IMR-90 (cell line): ENCODE results near the gene TERB1. TPM values are rescaled to one million over a fixed set of nuclear protein-coding genes. Genes with fewer than 3 reads are reported as not detected.

ENCODE experiments used
- ATAC-seq: fragments of 200-7000 bp; cut with Tn5 transposase; 2 replicates; pipeline ENCODE4 v1.9.1; 2020; ENCODE audit warnings: low read depth, mild to moderate bottlenecking, moderate library complexity
- BruUV-seq: library from RNA; stranded (reverse); fragments of 400-500 nt; replicated peaks from 2 replicates; lab custom pipeline; 2021; lab: Mats Ljungman, UMichigan
- CTCF ChIA-PET: fragments of 300-600 bp; formaldehyde crosslinking; extraction: SDS; loops from one replicate; lab custom pipeline; 2021; ENCODE audit warnings: antibody characterized with exemption; lab: Yijun Ruan, JAX
- POLR2A ChIA-PET: fragments of 300-600 bp; sonication (Branson Sonifier 250); formaldehyde crosslinking; loops from one replicate; lab custom pipeline; 2022; ENCODE audit warnings: antibody characterized with exemption; ENCODE audit not compliant: unreplicated experiment; lab: Charles Lee
- DNase-seq: peaks from one replicate; pipeline ENCODE4 v3.0.0; 2013
- H2AFZ ChIP-seq: replicated peaks from 2 replicates; pipeline ENCODE3; 2013; ENCODE audit warnings: low read length, mild to moderate bottlenecking; ENCODE audit not compliant: poor library complexity
- H2AK5ac ChIP-seq: 2 replicates; pipeline ENCODE4 v1.6.1; 2013; ENCODE audit warnings: low read depth, low read length, inconsistent platforms
- H2AK9ac ChIP-seq: replicated peaks from 2 replicates; pipeline ENCODE3; 2013; ENCODE audit warnings: mild to moderate bottlenecking, low read depth, low read length, moderate library complexity; ENCODE audit not compliant: poor library complexity
- H2BK120ac ChIP-seq: 2 replicates; pipeline ENCODE4 v1.6.1; 2013; ENCODE audit warnings: low read depth, low read length, inconsistent platforms
- H2BK15ac ChIP-seq: 3 replicates; pipeline ENCODE4 v1.6.1; 2013; ENCODE audit warnings: low read depth, low read length, inconsistent platforms
- H2BK20ac ChIP-seq: 2 replicates; pipeline ENCODE4 v1.6.1; 2013; ENCODE audit warnings: low read depth, mild to moderate bottlenecking, inconsistent platforms, low read length, moderate library complexity
- H2BK5ac ChIP-seq: 2 replicates; pipeline ENCODE4 v1.6.1; 2013; ENCODE audit warnings: mild to moderate bottlenecking, low read depth, low read length, inconsistent platforms; ENCODE audit not compliant: poor library complexity, severe bottlenecking
- H3K14ac ChIP-seq: replicated peaks from 2 replicates; pipeline ENCODE4 v1.6.1; 2013; ENCODE audit warnings: low read depth, low read length, inconsistent platforms
- H3K18ac ChIP-seq: 2 replicates; pipeline ENCODE4 v1.6.1; 2013; ENCODE audit warnings: low read depth, low read length, control low read depth
- H3K23ac ChIP-seq: 2 replicates; pipeline ENCODE4 v1.6.1; 2013; ENCODE audit warnings: low read depth, low read length, inconsistent platforms
- H3K27ac ChIP-seq: 2 replicates; pipeline ENCODE4 v1.5.1; 2013; ENCODE audit warnings: mild to moderate bottlenecking, control low read depth, low read length; ENCODE audit not compliant: insufficient read depth
- H3K27me3 ChIP-seq: 2 replicates; pipeline ENCODE4 v1.6.1; 2013; ENCODE audit warnings: low read length; ENCODE audit not compliant: control insufficient read depth, insufficient read depth
- H3K36me3 ChIP-seq: 2 replicates; pipeline ENCODE4 v1.6.1; 2013; ENCODE audit warnings: low read length, mixed read lengths; ENCODE audit not compliant: control insufficient read depth, insufficient read depth
- H3K4ac ChIP-seq: 2 replicates; pipeline ENCODE4 v1.6.1; 2013; ENCODE audit warnings: low read depth, low read length, inconsistent platforms
- H3K4me1 ChIP-seq: 2 replicates; pipeline ENCODE4 v1.6.1; 2013; ENCODE audit warnings: low read length, mixed read lengths; ENCODE audit not compliant: control insufficient read depth, insufficient read depth
- H3K4me2 ChIP-seq: 2 replicates; pipeline ENCODE4 v1.6.1; 2013; ENCODE audit warnings: low read depth, mild to moderate bottlenecking, control low read depth, low read length, moderate library complexity
- H3K4me3 ChIP-seq: 2 replicates; pipeline ENCODE4 v1.5.1; 2013; ENCODE audit warnings: low read depth, mild to moderate bottlenecking, control low read depth, low read length, moderate library complexity; ENCODE audit not compliant: insufficient read depth
- H3K56ac ChIP-seq: 2 replicates; pipeline ENCODE4 v1.6.1; 2013; ENCODE audit warnings: low read length, inconsistent platforms; ENCODE audit not compliant: insufficient read depth; ENCODE audit errors: extremely low read depth
- H3K79me1 ChIP-seq, 2 experiments: 2 replicates each; pipeline ENCODE4 v1.6.1; 2013; ENCODE audit warnings: low read length in 2 of 2, inconsistent platforms in 1 of 2, low read depth in 1 of 2
- H3K9ac ChIP-seq: 2 replicates; pipeline ENCODE4 v1.6.1; 2013; ENCODE audit warnings: low read depth, low read length, control low read depth
- H3K9me1 ChIP-seq: 2 replicates; pipeline ENCODE4 v1.6.1; 2013; ENCODE audit warnings: low read length, inconsistent platforms; ENCODE audit not compliant: insufficient read depth
- H3K9me3 ChIP-seq: 2 replicates; pipeline ENCODE4 v1.6.1; 2013; ENCODE audit warnings: low read length; ENCODE audit not compliant: control insufficient read depth, insufficient read depth
- H4K20me1 ChIP-seq: 2 replicates; pipeline ENCODE4 v1.6.1; 2013; ENCODE audit warnings: low read length, inconsistent platforms; ENCODE audit not compliant: insufficient read depth
- H4K5ac ChIP-seq: 2 replicates; pipeline ENCODE4 v1.6.1; 2013; ENCODE audit warnings: mild to moderate bottlenecking, low read depth, low read length, control low read depth
- H4K8ac ChIP-seq, 2 experiments: 2 replicates each; pipeline ENCODE4 v1.6.1; 2013; ENCODE audit warnings: low read depth in 2 of 2, low read length in 2 of 2, control low read depth in 1 of 2, inconsistent platforms in 1 of 2
- H4K91ac ChIP-seq: 2 replicates; pipeline ENCODE4 v1.6.1; 2013; ENCODE audit warnings: low read depth, low read length, inconsistent platforms; ENCODE audit not compliant: insufficient read depth
- BHLHE40 ChIP-seq: fragments of 150-350 bp; IDR thresholded peaks from 2 replicates; pipeline ENCODE4 v1.6.1; 2016; ENCODE audit warnings: mild to moderate bottlenecking, low read depth, low read length
- CEBPB ChIP-seq: IDR thresholded peaks from 2 replicates; pipeline ENCODE4 v1.6.1; 2012; ENCODE audit warnings: low read depth, low read length, improper control_type of control experiment
- CHD1 ChIP-seq: IDR thresholded peaks from 2 replicates; pipeline ENCODE4 v1.6.1; 2012; ENCODE audit warnings: low read depth, low read length, improper control_type of control experiment
- FOS ChIP-seq: fragments of 150-350 bp; IDR thresholded peaks from 2 replicates; pipeline ENCODE4 v1.6.1; 2016; ENCODE audit warnings: low read depth, low read length
- MAFK ChIP-seq: IDR thresholded peaks from 2 replicates; pipeline ENCODE4 v1.6.1; 2012; ENCODE audit warnings: low read depth, low read length, improper control_type of control experiment
- MAZ ChIP-seq: IDR thresholded peaks from 2 replicates; pipeline ENCODE4 v1.6.1; 2012; ENCODE audit warnings: low read depth, mild to moderate bottlenecking, low read length, improper control_type of control experiment, moderate library complexity, borderline replicate concordance
- MXI1 ChIP-seq: IDR thresholded peaks from 2 replicates; pipeline ENCODE4 v1.6.1; 2012; ENCODE audit warnings: low read depth, mild to moderate bottlenecking, low read length, moderate library complexity, borderline replicate concordance
- NFE2L2 ChIP-seq: fragments of 150-350 bp; IDR thresholded peaks from 2 replicates; pipeline ENCODE4 v1.6.1; 2016; ENCODE audit warnings: low read depth, mild to moderate bottlenecking, low read length
- POLR2A ChIP-seq: IDR thresholded peaks from 2 replicates; pipeline ENCODE4 v1.6.1; 2012; ENCODE audit warnings: mild to moderate bottlenecking, low read depth, low read length
- RAD21 ChIP-seq: IDR thresholded peaks from 2 replicates; pipeline ENCODE4 v1.6.1; 2012; ENCODE audit warnings: low read length, improper control_type of control experiment
- RCOR1 ChIP-seq: IDR thresholded peaks from 2 replicates; pipeline ENCODE4 v1.6.1; 2012; ENCODE audit warnings: mild to moderate bottlenecking, low read length, improper control_type of control experiment; ENCODE audit not compliant: insufficient replicate concordance
- RFX5 ChIP-seq: IDR thresholded peaks from 2 replicates; pipeline ENCODE4 v1.8.0; 2012; ENCODE audit warnings: low read depth, mild to moderate bottlenecking, low read length, moderate library complexity
- SMC3 ChIP-seq: fragments of 150-350 bp; IDR thresholded peaks from 2 replicates; pipeline ENCODE4 v1.6.1; 2016; ENCODE audit warnings: low read depth, mild to moderate bottlenecking, antibody characterized with exemption, low read length, moderate library complexity
- WGBS, 2 experiments: methylation state at CpG; one replicate each; pipeline versions ENCODE4 v1.1.5 to v1.1.7; 2013; ENCODE audit warnings: missing lambda C conversion rate in 2 of 2; ENCODE audit not compliant: insufficient read length in 1 of 2; ENCODE audit errors: extremely low coverage in 2 of 2; 5-methylcytosine and 5-hydroxymethylcytosine counted together
- dilution Hi-C: fragments of 300-500 bp; cut with HindIII; formaldehyde crosslinking; loops from one replicate; pipeline ENCODE4 v1.14.3; 2018; ENCODE audit warnings: low sequenced_read_pairs; ENCODE audit not compliant: unreplicated experiment
- in situ Hi-C: fragments of 300-500 bp; cut with MboI; formaldehyde crosslinking; loops from 3 replicates; pipeline ENCODE4 v1.14.3; 2019; ENCODE audit warnings: low sequenced_read_pairs, inconsistent platforms, mixed read lengths
- intact Hi-C: fragments of 100-400 bp; cut with micrococcal nuclease; formaldehyde crosslinking; loops from 2 replicates; pipeline ENCODE4 v1.10.0; 2022
- polyA plus RNA-seq, 3 experiments: library from polyadenylated mRNA; depleted of rRNA; stranded (reverse); fragments of >200 nt; gene quantifications; 2 replicates each; pipeline ENCODE4 v1.2.3, GENCODE V29; 2012; ENCODE audit warnings: low replicate concordance in 1 of 3
- total RNA-seq: library from RNA; depleted of rRNA; stranded (reverse); fragments of >200 nt; gene quantifications from 2 replicates; pipeline ENCODE4 v1.2.3, GENCODE V29; 2012
- TF ChIP-seq, protein P1 (sequence below): fragments of 150-350 bp; IDR thresholded peaks from 2 replicates; pipeline ENCODE4 v1.6.1; 2017; ENCODE audit warnings: mild to moderate bottlenecking, antibody characterized with exemption, low read length, low read depth
- TF ChIP-seq, protein P2 (sequence below): conservative IDR thresholded peaks from 2 replicates; pipeline ENCODE4 v1.5.1; 2012; ENCODE audit warnings: mild to moderate bottlenecking, low read depth, low read length, improper control_type of control experiment

The TERB1 gene
- total and polyA plus RNA-seq, 2 of the 4 experiments (the other 2 are of a cell fraction) = not detected

DNA sequence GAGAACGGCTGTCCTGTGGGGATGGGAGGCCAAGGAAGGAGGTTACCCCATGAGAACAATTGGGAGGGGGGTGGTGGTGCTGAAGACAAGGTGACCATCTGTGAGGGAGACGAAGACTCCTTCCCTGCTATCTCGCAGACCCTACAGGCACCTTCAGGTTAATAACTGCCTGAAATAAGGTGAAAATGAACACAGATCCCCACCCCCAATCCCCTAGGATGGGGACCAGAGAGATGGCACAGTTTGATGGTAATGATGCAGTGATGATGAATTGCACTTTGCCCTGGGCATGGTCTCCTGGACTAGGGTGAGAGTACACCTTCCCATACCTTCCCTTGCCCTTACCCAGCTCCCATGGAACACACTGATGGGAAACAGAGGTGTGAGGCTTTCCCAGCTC lies 30.8 kb upstream of the TERB1 start:
- no peak for ATAC-seq
- no peak overlapping the region for H3K4me2 ChIP-seq
- no peak for DNase-seq
- no peak overlapping the region for H2BK120ac ChIP-seq
- peaks cover 6% of the 10 kb centered on the region; the same call in 1 of the 2 replicates for H4K20me1 ChIP-seq
- no peak overlapping the region for H2AK9ac ChIP-seq
- H3K9me1 ChIP-seq = peaks cover 6% of the 10 kb centered on the region; the same call in 1 of the 2 replicates
- H2BK20ac ChIP-seq = no peak overlapping the region
- no peak overlapping the region for H3K23ac ChIP-seq
- no TSS peak for BruUV-seq
- H3K18ac ChIP-seq = no peak overlapping the region
- H4K5ac ChIP-seq = no peak overlapping the region
- H2AK5ac ChIP-seq = no peak overlapping the region
- H2AFZ ChIP-seq = no peak overlapping the region
- in situ Hi-C loops = no loop called here
- H3K9ac ChIP-seq = no peak overlapping the region
- H3K4me1 ChIP-seq = peaks cover 12% of the 10 kb centered on the region
- ChIA-PET CTCF (no interaction called here), POLR2A (no interaction called here)
- H3K79me1 ChIP-seq = peaks cover 18 to 26% of the 10 kb centered on the region in 2 experiments
- dilution Hi-C loops = no loop called here
- H3K4ac ChIP-seq = no peak overlapping the region; the same call in 1 of the 2 replicates
- H3K36me3 ChIP-seq = peaks cover 3% of the 10 kb centered on the region
- H3K27ac ChIP-seq = no peak overlapping the region
- WGBS, 2 experiments = no CpG with 5 or more reads among the region's 3 CpGs
- TF ChIP-seq, protein P1, sequence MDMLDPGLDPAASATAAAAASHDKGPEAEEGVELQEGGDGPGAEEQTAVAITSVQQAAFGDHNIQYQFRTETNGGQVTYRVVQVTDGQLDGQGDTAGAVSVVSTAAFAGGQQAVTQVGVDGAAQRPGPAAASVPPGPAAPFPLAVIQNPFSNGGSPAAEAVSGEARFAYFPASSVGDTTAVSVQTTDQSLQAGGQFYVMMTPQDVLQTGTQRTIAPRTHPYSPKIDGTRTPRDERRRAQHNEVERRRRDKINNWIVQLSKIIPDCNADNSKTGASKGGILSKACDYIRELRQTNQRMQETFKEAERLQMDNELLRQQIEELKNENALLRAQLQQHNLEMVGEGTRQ = no peak
- TF ChIP-seq CHD1 (no peak), RAD21 (no peak), POLR2A (no peak), NFE2L2 (no peak), RFX5 (no peak), MAZ (no peak), MXI1 (no peak), RCOR1 (no peak), CEBPB (no peak), BHLHE40 (no peak), FOS (no peak), MAFK (no peak), SMC3 (no peak)
- TF ChIP-seq, protein P2, sequence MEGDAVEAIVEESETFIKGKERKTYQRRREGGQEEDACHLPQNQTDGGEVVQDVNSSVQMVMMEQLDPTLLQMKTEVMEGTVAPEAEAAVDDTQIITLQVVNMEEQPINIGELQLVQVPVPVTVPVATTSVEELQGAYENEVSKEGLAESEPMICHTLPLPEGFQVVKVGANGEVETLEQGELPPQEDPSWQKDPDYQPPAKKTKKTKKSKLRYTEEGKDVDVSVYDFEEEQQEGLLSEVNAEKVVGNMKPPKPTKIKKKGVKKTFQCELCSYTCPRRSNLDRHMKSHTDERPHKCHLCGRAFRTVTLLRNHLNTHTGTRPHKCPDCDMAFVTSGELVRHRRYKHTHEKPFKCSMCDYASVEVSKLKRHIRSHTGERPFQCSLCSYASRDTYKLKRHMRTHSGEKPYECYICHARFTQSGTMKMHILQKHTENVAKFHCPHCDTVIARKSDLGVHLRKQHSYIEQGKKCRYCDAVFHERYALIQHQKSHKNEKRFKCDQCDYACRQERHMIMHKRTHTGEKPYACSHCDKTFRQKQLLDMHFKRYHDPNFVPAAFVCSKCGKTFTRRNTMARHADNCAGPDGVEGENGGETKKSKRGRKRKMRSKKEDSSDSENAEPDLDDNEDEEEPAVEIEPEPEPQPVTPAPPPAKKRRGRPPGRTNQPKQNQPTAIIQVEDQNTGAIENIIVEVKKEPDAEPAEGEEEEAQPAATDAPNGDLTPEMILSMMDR = no peak
- no peak overlapping the region for H2BK5ac ChIP-seq
- intact Hi-C loops = no loop called here
- H3K4me3 ChIP-seq = no peak overlapping the region
- H3K56ac ChIP-seq = no peak overlapping the region
- H3K27me3 ChIP-seq = peaks cover 5% of the 10 kb centered on the region
- H3K14ac ChIP-seq = 0 out of 2 replicates have a peak overlapping the region, but pooled peaks have one; percentile 8
- H2BK15ac ChIP-seq = no peak overlapping the region
- no peak overlapping the region for H4K91ac ChIP-seq
- no peaks in the 10 kb centered on the region for H3K9me3 ChIP-seq
- no peak overlapping the region for H4K8ac ChIP-seq
